Activated CD8-positive, alpha-beta T cell treated with anti-CD3 and anti-CD28 coated beads, Interleukin-2, amount 10 ng/mL, durations not matched to agents 7 days and 5 days (primary cell): ENCODE results near the gene SLC22A4. TPM values are rescaled to one million over a fixed set of nuclear protein-coding genes. Genes with fewer than 3 reads are reported as not detected.

ENCODE experiments used
- ATAC-seq: fragments of 150-1000 bp; cut with Tn5 transposase; one replicate; pipeline ENCODE4 v1.10.0; 2021; ENCODE audit warnings: moderate library complexity
- CTCF ChIA-PET: fragments of 350-600 bp; sonication (Branson Sonifier 250); formaldehyde crosslinking; loops from one replicate; lab custom pipeline; 2021; ENCODE audit warnings: antibody characterized with exemption; lab: Charles Lee
- POLR2A ChIA-PET: fragments of 350-600 bp; sonication (Branson Sonifier 250); formaldehyde crosslinking; loops from one replicate; lab custom pipeline; 2021; ENCODE audit warnings: antibody characterized with exemption; lab: Charles Lee
- DNase-seq: peaks from one replicate; pipeline ENCODE4 v3.0.0-alpha.2; 2020
- H3K27ac Mint-ChIP-seq: one replicate; pipeline ENCODE4 v1.8.0; 2021; ENCODE audit warnings: mild to moderate bottlenecking, mixed read lengths
- H3K27me3 Mint-ChIP-seq: one replicate; pipeline ENCODE4 v1.8.0; 2021; ENCODE audit warnings: low read depth, mixed read lengths
- H3K36me3 Mint-ChIP-seq: one replicate; pipeline ENCODE4 v1.8.0; 2021; ENCODE audit warnings: low read depth, mixed read lengths
- H3K4me1 Mint-ChIP-seq: one replicate; pipeline ENCODE4 v1.8.0; 2021; ENCODE audit warnings: low read depth, mixed read lengths
- H3K4me3 Mint-ChIP-seq: one replicate; pipeline ENCODE4 v1.8.0; 2021; ENCODE audit warnings: mild to moderate bottlenecking, mixed read lengths
- H3K9me3 Mint-ChIP-seq: one replicate; pipeline ENCODE4 v1.8.0; 2022; ENCODE audit warnings: mixed read lengths; ENCODE audit not compliant: insufficient read depth
- total RNA-seq, 2 experiments: library from RNA; stranded (reverse); gene quantifications; one replicate each; pipeline ENCODE4 v1.2.3, GENCODE V29; 2021

The SLC22A4 gene
- total RNA-seq, 2 experiments from 2014 or later = not detected

GRCh38 chr5:132387640-132388117, 93.5 kb downstream of the SLC22A4 start:
- POLR2A ChIA-PET = interaction anchor here (0.5 to 5.6 kb wide), 4 partner anchors 102 to 898 kb away, joined by 3 to 44 read pairs (median 16); partner anchors contain the start of gene IRF1
- H3K4me3 Mint-ChIP-seq = no peak overlapping the region
- DNase-seq = no peak
- no peaks in the 10 kb centered on the region for H3K9me3 Mint-ChIP-seq
- peak overlapping the region; percentile 26 for H3K27ac Mint-ChIP-seq
- no peaks in the 10 kb centered on the region for H3K27me3 Mint-ChIP-seq
- H3K36me3 Mint-ChIP-seq = no peaks in the 10 kb centered on the region
- no peak for ATAC-seq
- CTCF ChIA-PET = interaction anchor here (1.1 to 18.8 kb wide), 16 partner anchors 8 to 432 kb away, joined by 3 to 400 read pairs (median 10); partner anchors contain the start of gene IRF1
- H3K4me1 Mint-ChIP-seq = peaks cover 64% of the 10 kb centered on the region

GRCh38 chr5:132388244-132389050, 94.3 kb downstream of the SLC22A4 start:
- ChIA-PET POLR2A (interaction anchor here (0.5 to 5.6 kb wide), 5 partner anchors 37 to 899 kb away, joined by 3 to 44 read pairs (median 4); partner anchors contain the start of gene IRF1), CTCF (interaction anchor here (0.7 to 18.8 kb wide), 10 partner anchors 21 to 431 kb away, joined by 3 to 400 read pairs (median 4); partner anchors contain the start of gene IRF1)
- no peak overlapping the region for H3K27ac Mint-ChIP-seq
- H3K36me3 Mint-ChIP-seq = no peaks in the 10 kb centered on the region
- no peaks in the 10 kb centered on the region for H3K27me3 Mint-ChIP-seq
- no peaks in the 10 kb centered on the region for H3K9me3 Mint-ChIP-seq
- ATAC-seq = no peak
- H3K4me3 Mint-ChIP-seq = no peak overlapping the region
- no peak for DNase-seq
- H3K4me1 Mint-ChIP-seq = peaks cover 72% of the 10 kb centered on the region

GRCh38 chr5:132389051-132389331, 94.8 kb downstream of the SLC22A4 start:
- ChIA-PET CTCF (interaction anchor here (1.6 to 18.8 kb wide), 3 partner anchors 21 to 112 kb away, joined by 4 to 400 read pairs (median 11); no protein-coding TSS in a partner anchor), POLR2A (interaction anchor here (1.0 to 5.6 kb wide), 4 partner anchors 37 to 107 kb away, joined by 3 to 44 read pairs (median 16); partner anchors contain the start of gene IRF1)
- Mint-ChIP-seq H3K27me3 (no peaks in the 10 kb centered on the region), H3K27ac (no peak overlapping the region), H3K4me3 (no peak overlapping the region), H3K36me3 (peaks cover under 1% of the 10 kb centered on the region), H3K4me1 (peaks cover 77% of the 10 kb centered on the region), H3K9me3 (no peaks in the 10 kb centered on the region)
- no peak for ATAC-seq
- no peak for DNase-seq

- Mint-ChIP-seq H3K4me1 (peaks cover 83% of the 10 kb centered on the region), H3K36me3 (peaks cover 7% of the 10 kb centered on the region), H3K9me3 (no peaks in the 10 kb centered on the region), H3K27ac (no peak overlapping the region), H3K27me3 (no peaks in the 10 kb centered on the region), H3K4me3 (no peak overlapping the region)
- no peak for DNase-seq
- ChIA-PET CTCF (interaction anchor here (0.5 to 18.8 kb wide), 8 partner anchors 18 to 431 kb away, joined by 3 to 400 read pairs (median 5); no protein-coding TSS in a partner anchor), POLR2A (interaction anchor here (0.9 to 7.3 kb wide), 6 partner anchors 21 to 111 kb away, joined by 4 to 53 read pairs (median 5); partner anchors contain the start of gene IRF1)
- no peak for ATAC-seq
These were observed 95.5 kb downstream of the SLC22A4 start for GRCh38 chr5:132389585-132390286.

- Mint-ChIP-seq H3K4me1 (peaks cover 86% of the 10 kb centered on the region), H3K27ac (no peak overlapping the region), H3K36me3 (peaks cover 18% of the 10 kb centered on the region), H3K9me3 (no peaks in the 10 kb centered on the region), H3K27me3 (no peaks in the 10 kb centered on the region), H3K4me3 (no peak overlapping the region)
- CTCF ChIA-PET = interaction anchor here (2.2 to 18.8 kb wide), 2 partner anchors 29 to 110 kb away, joined by 6 to 400 read pairs; no protein-coding TSS in a partner anchor
- DNase-seq = no peak
- POLR2A ChIA-PET = interaction anchor here (1.2 to 7.3 kb wide), 4 partner anchors 93 to 110 kb away, joined by 5 to 53 read pairs (median 24); partner anchors contain the start of gene IRF1
- no peak for ATAC-seq
These were observed 97.1 kb downstream of the SLC22A4 start for GRCh38 chr5:132391247-132391646.

GRCh38 chr5:132391870-132392269, 97.7 kb downstream of the SLC22A4 start:
- ChIA-PET POLR2A (interaction anchor here (1.2 to 7.3 kb wide), 2 partner anchors 19 to 97 kb away, joined by 4 to 53 read pairs; partner anchors contain the start of gene IRF1), CTCF (interaction anchor here (0.9 to 18.8 kb wide), 2 partner anchors 19 to 109 kb away, joined by 3 to 400 read pairs; no protein-coding TSS in a partner anchor)
- no peak for DNase-seq
- H3K27me3 Mint-ChIP-seq = no peaks in the 10 kb centered on the region
- no peaks in the 10 kb centered on the region for H3K9me3 Mint-ChIP-seq
- no peak for ATAC-seq
- H3K36me3 Mint-ChIP-seq = peaks cover 20% of the 10 kb centered on the region
- peaks cover 86% of the 10 kb centered on the region for H3K4me1 Mint-ChIP-seq
- no peak overlapping the region for H3K27ac Mint-ChIP-seq
- no peak overlapping the region for H3K4me3 Mint-ChIP-seq

- Mint-ChIP-seq H3K4me3 (no peak overlapping the region), H3K9me3 (no peaks in the 10 kb centered on the region), H3K27me3 (no peaks in the 10 kb centered on the region), H3K4me1 (peaks cover 86% of the 10 kb centered on the region), H3K27ac (no peak overlapping the region), H3K36me3 (peaks cover 20% of the 10 kb centered on the region)
- POLR2A ChIA-PET = interaction anchor here (1.2 to 7.3 kb wide), 2 partner anchors 18 to 96 kb away, joined by 4 to 53 read pairs; partner anchors contain the start of gene IRF1
- ATAC-seq = no peak
- CTCF ChIA-PET = interaction anchor here (0.9 to 18.8 kb wide), 2 partner anchors 18 to 109 kb away, joined by 3 to 400 read pairs; no protein-coding TSS in a partner anchor
- DNase-seq = no peak
These were observed 98.2 kb downstream of the SLC22A4 start for GRCh38 chr5:132392411-132392810.

GRCh38 chr5:132392978-132393825, 99.0 kb downstream of the SLC22A4 start:
- Mint-ChIP-seq H3K27ac (no peak overlapping the region), H3K4me1 (peaks cover 86% of the 10 kb centered on the region), H3K36me3 (peaks cover 20% of the 10 kb centered on the region), H3K27me3 (no peaks in the 10 kb centered on the region), H3K4me3 (no peak overlapping the region), H3K9me3 (no peaks in the 10 kb centered on the region)
- CTCF ChIA-PET = interaction anchor here (18.8 kb wide), 1 partner anchor 108 kb away, joined by 400 read pairs; no protein-coding TSS in a partner anchor
- POLR2A ChIA-PET = interaction anchor here (7.3 kb wide), 1 partner anchor 96 kb away, joined by 53 read pairs; the partner anchor contains the start of gene IRF1
- DNase-seq (no peak), ATAC-seq (no peak)
